AML-193 (cell line): ENCODE data around the gene DRD3.

Experiments
- DNase-seq, 2 experiments: peaks; one replicate each; lab custom pipeline; 2025; lab: John Stamatoyannopoulos, UW

The DRD3 gene

DNA sequence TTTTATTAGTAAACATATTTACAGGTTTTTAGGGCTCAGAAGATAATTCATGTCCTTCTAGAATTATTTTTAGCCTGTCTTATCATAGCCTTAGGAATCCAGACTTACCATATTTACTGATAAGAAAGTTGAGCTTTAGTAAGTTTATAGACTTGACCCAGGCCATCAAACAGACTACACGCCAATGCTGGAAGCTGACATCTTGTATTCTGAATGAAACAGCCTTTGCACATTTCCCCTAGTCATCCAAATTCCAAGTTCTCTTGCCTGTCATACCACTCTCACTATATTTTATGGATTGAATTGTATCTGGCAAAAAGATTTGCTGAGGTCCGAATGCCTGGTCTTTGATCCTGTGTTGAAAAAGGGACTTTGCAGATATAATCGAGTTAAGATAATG, 58.6 kb downstream of the DRD3 start:
- DNase-seq, result no peak

DNA sequence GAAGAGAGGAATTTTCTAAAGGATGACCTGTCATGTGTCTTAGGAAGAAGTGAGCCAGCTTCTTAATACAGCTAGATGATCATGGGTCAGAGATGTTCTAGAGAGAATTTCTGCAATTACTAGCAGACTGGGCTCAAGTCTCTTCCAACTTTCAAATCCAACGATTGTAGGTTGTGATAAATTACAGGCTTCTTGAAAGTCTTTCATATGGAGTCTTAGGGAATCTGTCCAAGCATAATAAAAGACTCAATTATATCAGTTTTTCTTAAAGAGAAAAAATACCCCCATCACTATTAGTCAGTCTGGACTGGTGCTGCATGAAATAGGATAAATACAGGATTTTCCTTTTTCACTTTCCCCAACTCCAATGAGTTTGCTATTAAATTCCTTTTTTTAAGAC, 59.1 kb downstream of the DRD3 start:
- DNase-seq, result no peak

DNA sequence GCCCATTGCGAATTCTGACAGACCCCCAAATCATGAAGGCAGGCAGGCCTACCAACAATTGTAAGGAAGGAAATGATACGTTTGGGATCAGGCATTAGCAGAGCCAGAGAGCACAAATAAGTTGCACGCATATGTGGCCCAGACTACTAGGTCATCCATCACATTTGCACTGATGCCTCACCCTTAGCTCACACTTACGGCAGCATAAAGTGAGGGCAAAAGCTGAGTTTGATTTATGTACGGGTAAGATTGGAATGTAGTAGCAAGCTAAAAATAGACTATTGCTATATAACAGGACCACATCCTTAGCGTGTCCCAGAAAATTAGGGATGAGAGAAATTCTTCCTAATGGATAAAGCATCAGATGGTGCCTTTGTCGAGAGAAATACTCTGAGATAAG, 63.7 kb downstream of the DRD3 start:
- no peak for DNase-seq

- no peak for DNase-seq
These were observed 64.1 kb downstream of the DRD3 start for GRCh38 chr3:114114719-114115118.

DNA sequence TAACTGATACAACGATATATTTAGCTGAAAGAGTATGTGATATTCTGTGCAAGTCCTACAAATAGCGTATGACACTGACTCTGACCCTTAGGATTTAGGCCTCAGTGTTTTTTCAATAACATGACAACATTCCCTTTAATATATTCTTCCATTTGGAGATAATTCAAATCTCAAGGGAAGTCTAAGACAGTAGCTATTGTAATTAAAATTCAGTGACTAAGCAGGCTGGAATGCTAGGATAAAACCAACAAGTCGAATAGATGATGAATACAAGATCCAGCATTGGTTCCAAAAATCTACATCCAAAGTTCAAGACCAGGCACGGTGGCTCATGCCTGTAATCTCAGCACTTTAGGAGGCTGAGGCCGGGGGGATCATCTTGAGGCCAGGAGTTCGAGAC, 66.2 kb downstream of the DRD3 start:
- no peak for DNase-seq

GRCh38 chr3:114111060-114111770, 67.6 kb downstream of the DRD3 start:
- peak; percentile 95 to 98 for DNase-seq

- DNase-seq, result peak in 1 of 2 experiments; percentile 13
These were observed 68.4 kb downstream of the DRD3 start for GRCh38 chr3:114110439-114110838.

- DNase-seq, result peak in 1 of 2 experiments; percentile 9
These were observed 70.7 kb downstream of the DRD3 start for GRCh38 chr3:114108137-114108536.

DNA sequence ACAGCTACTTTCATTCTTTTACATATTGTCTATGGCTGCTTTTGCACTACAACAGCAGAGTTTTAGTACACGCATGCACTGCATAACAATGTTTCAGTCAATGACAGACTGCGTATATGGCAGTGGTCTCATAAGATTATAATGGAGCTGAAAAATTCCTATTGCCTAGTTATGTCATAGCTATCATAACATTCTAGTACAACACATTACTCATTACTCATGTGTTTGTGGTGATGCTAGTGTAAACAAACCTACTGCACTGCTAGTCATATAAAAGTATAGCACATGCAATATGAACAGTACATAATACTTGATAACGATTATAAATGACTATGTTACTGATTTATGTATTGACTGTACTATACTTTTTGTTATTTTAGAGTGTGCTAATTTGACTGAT, 74.4 kb downstream of the DRD3 start:
- DNase-seq, result no peak

DNA sequence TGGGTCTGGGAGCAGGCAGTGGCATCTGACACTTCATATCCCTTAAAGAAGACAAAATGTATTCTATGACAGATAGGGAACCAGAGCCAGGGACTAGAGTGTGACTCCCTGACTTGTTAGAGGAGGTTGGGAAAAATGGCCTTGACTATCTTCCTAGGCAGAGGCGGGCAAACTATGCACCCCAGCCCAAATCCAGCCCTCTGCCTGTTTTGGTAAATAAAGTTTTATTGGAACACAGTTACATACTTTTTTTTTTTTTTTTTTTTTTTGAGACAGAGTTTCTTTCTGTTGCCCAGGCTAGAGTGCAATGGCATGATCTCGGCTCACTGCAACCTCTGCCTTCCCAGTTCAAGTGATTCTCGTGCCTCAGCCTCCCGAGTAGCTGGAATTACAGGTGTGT, 75.0 kb downstream of the DRD3 start:
- no peak for DNase-seq

- no peak for DNase-seq
These were observed 75.7 kb downstream of the DRD3 start for GRCh38 chr3:114103181-114103580.

GRCh38 chr3:114101101-114101500, 77.8 kb downstream of the DRD3 start:
- DNase-seq, result no peak

DNA sequence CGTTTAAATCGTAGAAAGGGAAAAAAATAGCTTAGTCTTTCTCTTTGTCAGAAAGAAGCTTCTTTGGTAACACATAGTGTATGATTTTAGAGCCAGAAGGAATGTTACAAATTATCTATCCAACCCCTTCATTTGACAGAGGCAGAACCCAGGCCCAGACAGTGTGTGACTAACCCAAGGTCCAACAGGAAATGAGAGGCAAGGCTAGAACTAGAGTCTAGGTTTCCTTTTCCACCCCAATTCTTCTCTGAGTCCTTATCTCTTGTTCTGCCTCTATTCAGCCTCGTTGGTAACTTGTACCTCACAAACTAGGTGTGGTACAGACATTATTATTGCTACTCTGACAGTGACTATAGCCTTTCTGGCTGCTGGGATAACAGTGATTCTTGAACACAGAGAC, 83.1 kb downstream of the DRD3 start:
- DNase-seq, result no peak

- DNase-seq, result peak in 1 of 2 experiments; percentile 10
These were observed 85.3 kb downstream of the DRD3 start for GRCh38 chr3:114093596-114093995.

- DNase-seq, result no peak
These were observed 85.9 kb downstream of the DRD3 start for GRCh38 chr3:114093016-114093380.

DNA sequence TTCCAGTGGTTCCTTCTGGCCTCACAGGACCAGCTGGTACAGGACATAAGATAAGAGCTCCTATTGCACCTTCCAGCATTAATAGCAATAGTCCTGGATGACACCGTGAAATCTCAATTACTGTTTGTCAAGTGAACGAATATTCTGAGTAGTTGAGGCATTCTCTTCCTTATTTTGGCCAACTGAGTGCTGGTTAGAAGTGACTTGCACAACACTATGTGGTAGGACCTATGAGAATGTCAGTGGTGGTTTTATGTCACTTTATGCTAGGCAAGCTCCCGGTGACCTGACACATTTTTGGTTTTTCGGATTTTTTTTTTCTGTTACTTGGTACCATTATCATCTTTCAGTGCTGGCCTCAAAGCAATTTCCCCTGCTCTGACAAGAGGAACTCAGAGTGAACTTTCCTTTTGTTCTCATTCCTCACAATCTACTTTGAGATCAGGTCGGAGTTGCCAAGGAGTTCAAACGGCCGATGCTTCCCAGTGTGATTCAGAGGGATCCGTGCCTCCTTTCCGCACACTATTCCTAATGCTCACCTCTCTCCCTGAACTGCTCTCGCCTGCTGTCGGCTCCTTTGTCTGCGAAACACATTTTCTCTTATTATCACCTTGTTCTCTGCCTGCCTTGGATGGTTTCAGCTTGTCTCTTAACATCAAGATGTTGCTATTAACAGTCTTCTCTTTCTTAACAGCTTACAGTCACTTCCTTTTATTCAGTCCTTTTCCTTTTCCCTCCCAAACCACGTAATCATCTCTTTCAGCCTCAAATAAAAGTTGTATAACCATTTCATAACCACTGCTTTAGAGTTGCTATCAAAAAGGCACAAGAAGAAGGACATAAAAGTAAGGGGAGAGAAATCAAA, 86.5 kb downstream of the DRD3 start:
- peak; percentile 49 to 77 for DNase-seq

GRCh38 chr3:114089675-114090074, 89.2 kb downstream of the DRD3 start:
- DNase-seq, result no peak

DNA sequence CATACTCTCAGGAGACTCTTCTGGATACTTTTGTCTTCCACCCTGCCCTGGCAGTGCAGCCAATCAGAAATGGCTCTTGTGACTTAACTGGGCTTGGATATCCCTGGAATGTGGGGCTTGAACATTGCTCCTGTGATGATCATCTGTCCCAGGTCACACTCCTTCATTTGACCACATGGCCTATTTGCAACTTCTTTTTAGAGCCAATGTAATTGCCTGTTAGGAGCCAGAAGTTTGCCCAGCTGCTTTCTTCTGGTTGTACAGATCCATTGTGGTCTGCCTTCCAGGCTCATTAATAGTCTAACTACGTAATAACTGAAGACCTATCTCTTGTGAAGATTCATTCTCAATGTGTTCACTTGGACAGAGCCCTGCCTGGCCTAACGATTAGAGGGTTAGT, 92.5 kb downstream of the DRD3 start:
- DNase-seq, result no peak

DNA sequence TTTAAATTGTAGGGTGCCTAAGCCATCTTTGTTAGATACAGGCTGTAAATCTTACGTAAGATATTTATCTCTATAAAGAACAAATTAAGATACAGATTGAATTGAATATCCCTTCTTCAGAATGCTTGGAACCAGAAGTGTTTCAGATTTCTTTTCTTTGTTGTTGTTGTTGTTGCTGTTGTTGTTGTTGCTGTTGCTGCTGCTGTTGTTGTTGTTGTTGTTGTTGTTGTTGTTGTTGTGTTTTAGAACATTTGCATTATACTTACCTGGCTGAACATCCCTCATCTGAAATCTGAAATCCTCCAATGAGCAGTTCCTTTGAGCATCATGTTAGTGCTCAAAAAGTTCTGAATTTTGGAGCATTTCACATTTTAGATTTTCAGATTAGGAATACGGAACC, 95.7 kb downstream of the DRD3 start:
- DNase-seq, result no peak

DNA sequence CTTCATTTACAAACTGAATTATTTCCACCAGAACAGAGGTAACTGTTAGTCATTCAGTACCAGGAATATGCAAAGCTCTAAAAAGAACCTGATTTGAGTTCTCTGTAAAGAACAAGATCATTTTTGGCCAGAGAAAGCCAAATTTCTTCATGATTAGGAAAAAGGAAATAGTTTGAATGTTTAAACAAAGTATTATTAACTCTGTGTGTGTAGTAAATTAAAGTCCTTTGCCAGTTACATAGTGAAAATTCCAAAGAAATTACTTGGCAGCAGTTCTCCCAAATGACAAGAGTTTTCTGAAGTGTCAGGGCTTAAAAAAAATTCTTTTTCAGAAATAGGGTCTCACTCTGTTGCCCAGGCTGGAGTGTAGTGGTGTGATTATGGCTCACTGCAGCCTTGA, 97.8 kb downstream of the DRD3 start:
- DNase-seq, result no peak

GRCh38 chr3:114080201-114080600, 98.7 kb downstream of the DRD3 start:
- DNase-seq, result no peak

- no peak for DNase-seq
These were observed 99.1 kb downstream of the DRD3 start for GRCh38 chr3:114079761-114080160.

DNA sequence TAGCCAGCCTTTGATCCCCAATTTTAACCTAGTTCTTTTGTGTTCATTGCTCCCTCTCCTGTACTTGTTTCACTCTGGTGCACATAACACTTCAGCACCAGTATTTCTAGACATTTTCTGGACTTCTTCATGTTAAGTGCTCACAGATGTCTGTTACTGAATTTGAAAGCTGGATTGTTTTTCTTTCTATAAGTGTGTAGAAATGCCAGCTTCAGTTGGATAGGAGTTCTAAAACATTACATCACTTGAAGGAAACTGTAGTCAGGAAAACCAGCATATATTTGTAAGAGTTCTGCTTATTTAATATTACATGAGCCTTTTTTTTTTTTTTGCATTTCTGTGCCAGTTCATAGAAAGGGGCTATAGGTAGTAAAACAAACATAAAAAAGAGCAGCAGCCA, 100.7 kb downstream of the DRD3 start:
- no peak for DNase-seq
